ENCODE measurements around the gene SLC12A8. TPM values are rescaled to one million over a fixed set of nuclear protein-coding genes. Genes with fewer than 3 reads are reported as not detected.

The SLC12A8 gene
- total RNA-seq, 1 donor from 2014 or later: 2.2 TPM

- Histone ChIP-seq H3K9me3 (ENCODE audit: low read depth) (no peaks in the 10 kb centered on the region), H4K20me1 (ENCODE audit: low read depth) (no peaks in the 10 kb centered on the region), H3K9ac (no peak overlapping the region), H3K27ac (no peak overlapping the region), H3K4me2 (no peak overlapping the region), H3K27me3 (peaks cover 28% of the 10 kb centered on the region), H3K4me3 (no peak overlapping the region), H2AFZ (replicated peaks) (no peak overlapping the region), H3K79me2 (ENCODE audit: low read depth) (no peaks in the 10 kb centered on the region), H3F3A (ENCODE audit: low read depth) (peaks cover 30% of the 10 kb centered on the region), H3K36me3 (no peaks in the 10 kb centered on the region), H3K4me1 (peaks cover 39% of the 10 kb centered on the region)
- Mint-ChIP-seq H3K4me3 (no peak overlapping the region), H3K4me1 (peaks cover 38% of the 10 kb centered on the region), H3K9me3 (no peaks in the 10 kb centered on the region), H3K36me3 (no peaks in the 10 kb centered on the region), H3K27me3 (ENCODE audit: insufficient read depth, low read depth) (peaks cover 37% of the 10 kb centered on the region), H3K27ac (no peak overlapping the region)
- TF ChIP-seq CTCF (IDR thresholded peaks at IDR 0.05) (no peak), EZH2 (IDR thresholded peaks at IDR 0.05) (no peak), EZH2phosphoT487 (IDR thresholded peaks at IDR 0.05) (no peak)
- no peak for DNase-seq (ENCODE audit: low spot score)
These were observed 73.2 kb downstream of the SLC12A8 start for GRCh38 chr3:125139386-125139785.

- H3K4me2 ChIP-seq: no peak overlapping the region
- Mint-ChIP-seq H3K36me3 (no peaks in the 10 kb centered on the region), H3K9me3 (no peaks in the 10 kb centered on the region), H3K27ac (no peak overlapping the region), H3K27me3 (ENCODE audit: insufficient read depth, low read depth) (peaks cover 37% of the 10 kb centered on the region), H3K4me3 (no peak overlapping the region), H3K4me1 (peaks cover 19% of the 10 kb centered on the region)
- no peaks in the 10 kb centered on the region for H3K36me3 ChIP-seq
- H2AFZ ChIP-seq (replicated peaks): no peak overlapping the region
- H3K27me3 ChIP-seq: peaks cover 19% of the 10 kb centered on the region
- TF ChIP-seq EZH2phosphoT487 (IDR thresholded peaks at IDR 0.05) (no peak), EZH2 (IDR thresholded peaks at IDR 0.05) (no peak), CTCF (IDR thresholded peaks at IDR 0.05) (no peak)
- H3K4me1 ChIP-seq: peaks cover 21% of the 10 kb centered on the region
- H3K27ac ChIP-seq: no peak overlapping the region
- DNase-seq (ENCODE audit: low spot score): no peak
- no peak overlapping the region for H3K4me3 ChIP-seq
- H3K9me3 ChIP-seq (ENCODE audit: low read depth): no peaks in the 10 kb centered on the region
- H4K20me1 ChIP-seq (ENCODE audit: low read depth): no peaks in the 10 kb centered on the region
- no peak overlapping the region for H3K9ac ChIP-seq
- no peaks in the 10 kb centered on the region for H3K79me2 ChIP-seq (ENCODE audit: low read depth)
- H3F3A ChIP-seq (ENCODE audit: low read depth): peaks cover 12% of the 10 kb centered on the region
These were observed 75.1 kb downstream of the SLC12A8 start for GRCh38 chr3:125137358-125138033.

- H3K79me2 ChIP-seq (ENCODE audit: low read depth): no peaks in the 10 kb centered on the region
- H3F3A ChIP-seq (ENCODE audit: low read depth): peaks cover 7% of the 10 kb centered on the region
- H3K36me3 Mint-ChIP-seq: no peaks in the 10 kb centered on the region
- H3K36me3 ChIP-seq: no peaks in the 10 kb centered on the region
- no peaks in the 10 kb centered on the region for H3K9me3 Mint-ChIP-seq
- H4K20me1 ChIP-seq (ENCODE audit: low read depth): no peaks in the 10 kb centered on the region
- H3K4me1 Mint-ChIP-seq: peaks cover 18% of the 10 kb centered on the region
- no peak overlapping the region for H2AFZ ChIP-seq (replicated peaks)
- H3K9me3 ChIP-seq (ENCODE audit: low read depth): no peaks in the 10 kb centered on the region
- no peak overlapping the region for H3K4me3 Mint-ChIP-seq
- peaks cover 14% of the 10 kb centered on the region for H3K27me3 ChIP-seq
- no peak for DNase-seq (ENCODE audit: low spot score)
- no peak for TF ChIP-seq CTCF (IDR thresholded peaks at IDR 0.05)
- no peak for TF ChIP-seq EZH2phosphoT487 (IDR thresholded peaks at IDR 0.05)
- no peak for TF ChIP-seq EZH2 (IDR thresholded peaks at IDR 0.05)
- peaks cover 16% of the 10 kb centered on the region for H3K4me1 ChIP-seq
- H3K27ac ChIP-seq: no peak overlapping the region
- H3K9ac ChIP-seq: no peak overlapping the region
- peaks cover 36% of the 10 kb centered on the region for H3K27me3 Mint-ChIP-seq (ENCODE audit: insufficient read depth, low read depth)
- H3K4me2 ChIP-seq: no peak overlapping the region
- no peak overlapping the region for H3K27ac Mint-ChIP-seq
- H3K4me3 ChIP-seq: no peak overlapping the region
These were observed 75.6 kb downstream of the SLC12A8 start for GRCh38 chr3:125136966-125137357.
